ENCODE data around the gene TTYH1. TPM values are rescaled to one million over a fixed set of nuclear protein-coding genes. Genes with fewer than 3 reads are reported as not detected.

TTYH1 gene
- total and polyA plus RNA-seq, 2 donors (not counting 1 experiment from before 2014, with no cell fraction given): not detected

- peaks cover 6% of the 10 kb centered on the region for H3K27me3 ChIP-seq (ENCODE audit: control insufficient read depth, insufficient read depth, low read length)
- H3K36me3 ChIP-seq (ENCODE audit: control insufficient read depth, insufficient read depth, low read length): no peaks in the 10 kb centered on the region
- no peak for DNase-seq (ENCODE audit: low read depth in 2 of 2)
- no peaks in the 10 kb centered on the region for H3K4me1 ChIP-seq (ENCODE audit: control insufficient read depth, extremely low read depth, insufficient read depth, low read length)
- no peak overlapping the region for H3K27ac ChIP-seq (ENCODE audit: insufficient read depth, low read length)
- no peaks in the 10 kb centered on the region for H3K79me2 ChIP-seq (ENCODE audit: control insufficient read depth, insufficient read depth, low read length)
- no peak overlapping the region for H3K4me3 ChIP-seq (replicated peaks in 1 of 4; ENCODE audit: control extremely low read depth in 1 of 4, insufficient read depth in 1 of 4, low read depth in 3 of 4, low read length in 4 of 4)
- H3K9ac ChIP-seq (ENCODE audit: insufficient read depth, low read length): no peak overlapping the region
- H3K4me2 ChIP-seq (ENCODE audit: extremely low read depth, insufficient read depth, low read length): no peak overlapping the region
- no peaks in the 10 kb centered on the region for H3K9me3 ChIP-seq (ENCODE audit: control insufficient read depth, insufficient read depth, low read depth, low read length)
- no peak overlapping the region for H2AFZ ChIP-seq (ENCODE audit: low read length)
- H4K20me1 ChIP-seq (ENCODE audit: control insufficient read depth, extremely low read depth, insufficient read depth, low read length): no peaks in the 10 kb centered on the region
- TF ChIP-seq EZH2 (IDR thresholded peaks at IDR 0.05; ENCODE audit: low read length, missing control alignments) (no peak), CTCF (conservative IDR thresholded peaks at IDR 0.05 in 1 of 2, IDR thresholded peaks at IDR 0.05 in 1 of 2; ENCODE audit: low read depth in 1 of 2, low read length in 2 of 2) (no peak)
These were observed 10.1 kb downstream of the TTYH1 start for GRCh38 chr19:54425382-54425723.

- no peak overlapping the region for H2AFZ ChIP-seq (ENCODE audit: low read length)
- H3K4me2 ChIP-seq (ENCODE audit: extremely low read depth, insufficient read depth, low read length): no peak overlapping the region
- H3K4me1 ChIP-seq (ENCODE audit: control insufficient read depth, extremely low read depth, insufficient read depth, low read length): no peaks in the 10 kb centered on the region
- TF ChIP-seq CTCF (conservative IDR thresholded peaks at IDR 0.05 in 1 of 2, IDR thresholded peaks at IDR 0.05 in 1 of 2; ENCODE audit: low read depth in 1 of 2, low read length in 2 of 2): no peak
- no peak for TF ChIP-seq EZH2 (IDR thresholded peaks at IDR 0.05; ENCODE audit: low read length, missing control alignments)
- no peak overlapping the region for H3K27ac ChIP-seq (ENCODE audit: insufficient read depth, low read length)
- DNase-seq (ENCODE audit: low read depth in 2 of 2): no peak
- no peaks in the 10 kb centered on the region for H3K36me3 ChIP-seq (ENCODE audit: control insufficient read depth, insufficient read depth, low read length)
- H4K20me1 ChIP-seq (ENCODE audit: control insufficient read depth, extremely low read depth, insufficient read depth, low read length): no peaks in the 10 kb centered on the region
- no peak overlapping the region for H3K4me3 ChIP-seq (replicated peaks in 1 of 4; ENCODE audit: control extremely low read depth in 1 of 4, insufficient read depth in 1 of 4, low read depth in 3 of 4, low read length in 4 of 4)
- no peaks in the 10 kb centered on the region for H3K79me2 ChIP-seq (ENCODE audit: control insufficient read depth, insufficient read depth, low read length)
- H3K27me3 ChIP-seq (ENCODE audit: control insufficient read depth, insufficient read depth, low read length): peaks cover under 1% of the 10 kb centered on the region
- no peak overlapping the region for H3K9ac ChIP-seq (ENCODE audit: insufficient read depth, low read length)
- H3K9me3 ChIP-seq (ENCODE audit: control insufficient read depth, insufficient read depth, low read depth, low read length): no peaks in the 10 kb centered on the region
These were observed 11.1 kb downstream of the TTYH1 start for GRCh38 chr19:54426291-54426931.

- TF ChIP-seq CTCF (conservative IDR thresholded peaks at IDR 0.05 in 1 of 2, IDR thresholded peaks at IDR 0.05 in 1 of 2; ENCODE audit: low read depth in 1 of 2, low read length in 2 of 2) (no peak), EZH2 (IDR thresholded peaks at IDR 0.05; ENCODE audit: low read length, missing control alignments) (no peak)
- H3K27ac ChIP-seq (ENCODE audit: insufficient read depth, low read length): no peak overlapping the region
- no peak overlapping the region for H3K4me2 ChIP-seq (ENCODE audit: extremely low read depth, insufficient read depth, low read length)
- no peaks in the 10 kb centered on the region for H3K27me3 ChIP-seq (ENCODE audit: control insufficient read depth, insufficient read depth, low read length)
- H3K4me1 ChIP-seq (ENCODE audit: control insufficient read depth, extremely low read depth, insufficient read depth, low read length): no peaks in the 10 kb centered on the region
- no peaks in the 10 kb centered on the region for H3K9me3 ChIP-seq (ENCODE audit: control insufficient read depth, insufficient read depth, low read depth, low read length)
- H4K20me1 ChIP-seq (ENCODE audit: control insufficient read depth, extremely low read depth, insufficient read depth, low read length): no peaks in the 10 kb centered on the region
- no peaks in the 10 kb centered on the region for H3K79me2 ChIP-seq (ENCODE audit: control insufficient read depth, insufficient read depth, low read length)
- no peak overlapping the region for H3K9ac ChIP-seq (ENCODE audit: insufficient read depth, low read length)
- H2AFZ ChIP-seq (ENCODE audit: low read length): no peak overlapping the region
- H3K4me3 ChIP-seq (replicated peaks in 1 of 4; ENCODE audit: control extremely low read depth in 1 of 4, insufficient read depth in 1 of 4, low read depth in 3 of 4, low read length in 4 of 4): no peak overlapping the region
- no peaks in the 10 kb centered on the region for H3K36me3 ChIP-seq (ENCODE audit: control insufficient read depth, insufficient read depth, low read length)
- DNase-seq (ENCODE audit: low read depth in 2 of 2): no peak
These were observed 12.3 kb downstream of the TTYH1 start for GRCh38 chr19:54427586-54427985.

All from fibroblast of lung (primary cell).